Memory B cell (primary cell): ENCODE data around the gene YIPF6.
"Not testable (repeated sequence)": the region's sequence is repeated elsewhere in the genome, so short reads cannot be mapped to it uniquely, and the experiment has no call there.

Experiments
- ATAC-seq: fragments of 150-1000 bp; cut with Tn5 transposase; 2 replicates; pipeline ENCODE4 v1.10.0; 2021; ENCODE audit warnings: low read depth, mild to moderate bottlenecking, moderate library complexity
- DNase-seq, 2 donors: peaks; one replicate each; pipeline ENCODE4 v3.0.0; 2022; ENCODE audit warnings: low spot score in 2 of 2
- H3K27ac Mint-ChIP-seq: one replicate; pipeline ENCODE4 v1.8.0; 2022; ENCODE audit warnings: mild to moderate bottlenecking, moderate library complexity, mixed read lengths
- H3K27me3 Mint-ChIP-seq: one replicate; pipeline ENCODE4 v1.8.0; 2022; ENCODE audit warnings: mixed read lengths
- H3K36me3 Mint-ChIP-seq: one replicate; pipeline ENCODE4 v1.8.0; 2022; ENCODE audit warnings: mild to moderate bottlenecking, mixed read lengths
- H3K4me1 Mint-ChIP-seq: one replicate; pipeline ENCODE4 v1.8.0; 2022; ENCODE audit warnings: mixed read lengths
- H3K4me3 Mint-ChIP-seq: one replicate; pipeline ENCODE4 v1.8.0; 2022; ENCODE audit warnings: mild to moderate bottlenecking, moderate library complexity, mixed read lengths
- H3K9me3 Mint-ChIP-seq: one replicate; pipeline ENCODE4 v1.8.0; 2022; ENCODE audit warnings: mixed read lengths

Gene YIPF6

DNA sequence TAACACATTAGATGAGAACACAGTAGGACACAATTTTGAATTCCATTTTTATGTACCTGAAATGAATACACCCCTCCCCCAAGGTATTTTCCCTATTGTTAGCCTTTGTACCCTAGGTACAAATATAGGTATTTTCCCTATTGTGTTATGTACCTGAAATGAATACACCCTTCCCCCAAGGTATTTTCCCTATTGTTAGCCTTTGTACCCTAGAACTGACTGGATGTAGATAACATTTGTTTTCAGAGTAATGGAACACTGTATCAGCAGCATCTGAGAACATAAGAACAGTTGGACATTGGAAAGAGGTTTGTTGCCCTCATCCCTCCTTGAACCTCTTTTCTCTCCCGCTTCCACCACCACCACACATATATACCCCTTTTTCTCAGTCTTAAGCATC is 37.6 kb downstream of the YIPF6 start:
- no peak overlapping the region for H3K4me3 Mint-ChIP-seq
- no peak for DNase-seq
- no peaks in the 10 kb centered on the region for H3K27me3 Mint-ChIP-seq
- no peaks in the 10 kb centered on the region for H3K9me3 Mint-ChIP-seq
- H3K36me3 Mint-ChIP-seq: peaks cover 2% of the 10 kb centered on the region
- ATAC-seq: no peak
- no peak overlapping the region for H3K27ac Mint-ChIP-seq
- H3K4me1 Mint-ChIP-seq: no peaks in the 10 kb centered on the region

DNA sequence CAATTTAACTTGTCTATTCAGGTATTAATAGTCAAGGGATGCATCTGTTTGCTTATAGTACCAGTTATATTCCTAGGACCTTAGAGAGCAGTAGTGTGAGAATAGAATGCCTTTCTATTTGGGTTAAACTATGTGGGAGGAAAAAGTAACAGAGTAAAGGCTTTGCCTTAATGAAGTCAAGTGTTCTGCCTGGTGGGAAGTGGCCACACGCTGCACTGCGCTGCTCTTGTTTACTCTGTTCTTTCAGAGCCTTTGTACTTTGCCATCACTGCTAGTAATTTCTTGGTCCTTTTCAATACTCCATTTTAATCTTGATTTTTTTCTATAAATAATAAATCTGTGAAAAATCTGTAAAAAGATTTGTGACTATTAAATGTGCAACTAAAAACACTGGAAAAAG is 38.0 kb downstream of the YIPF6 start:
- ATAC-seq (no peak), DNase-seq (no peak)
- H3K27ac Mint-ChIP-seq: no peak overlapping the region
- no peaks in the 10 kb centered on the region for H3K4me1 Mint-ChIP-seq
- H3K36me3 Mint-ChIP-seq: peaks cover 4% of the 10 kb centered on the region
- H3K27me3 Mint-ChIP-seq: no peaks in the 10 kb centered on the region
- H3K9me3 Mint-ChIP-seq: peaks cover 1% of the 10 kb centered on the region
- no peak overlapping the region for H3K4me3 Mint-ChIP-seq

DNA sequence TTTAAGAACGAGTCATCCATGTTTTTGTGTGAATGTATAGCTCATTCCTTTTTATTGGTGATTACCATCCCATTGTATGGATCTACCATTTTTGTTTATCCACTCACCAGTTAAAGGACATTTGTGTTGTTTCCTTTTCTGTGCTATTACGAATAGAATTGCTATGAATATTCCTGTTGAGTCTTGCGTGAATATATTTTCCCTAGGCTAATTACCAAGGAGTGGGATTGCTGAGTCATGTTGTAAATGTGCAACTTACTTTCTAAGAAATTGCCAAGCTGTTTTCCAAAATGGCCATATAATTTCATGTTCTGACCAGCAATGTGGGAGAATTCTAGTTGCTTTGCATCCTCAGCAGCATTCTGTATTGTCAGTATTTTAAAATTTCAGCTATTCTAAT is 51.3 kb downstream of the YIPF6 start:
- Mint-ChIP-seq H3K36me3 (no peaks in the 10 kb centered on the region), H3K4me3 (no peak overlapping the region), H3K27me3 (no peaks in the 10 kb centered on the region), H3K27ac (no peak overlapping the region), H3K4me1 (no peaks in the 10 kb centered on the region), H3K9me3 (no peaks in the 10 kb centered on the region)
- no peak for ATAC-seq
- DNase-seq: no peak

DNA sequence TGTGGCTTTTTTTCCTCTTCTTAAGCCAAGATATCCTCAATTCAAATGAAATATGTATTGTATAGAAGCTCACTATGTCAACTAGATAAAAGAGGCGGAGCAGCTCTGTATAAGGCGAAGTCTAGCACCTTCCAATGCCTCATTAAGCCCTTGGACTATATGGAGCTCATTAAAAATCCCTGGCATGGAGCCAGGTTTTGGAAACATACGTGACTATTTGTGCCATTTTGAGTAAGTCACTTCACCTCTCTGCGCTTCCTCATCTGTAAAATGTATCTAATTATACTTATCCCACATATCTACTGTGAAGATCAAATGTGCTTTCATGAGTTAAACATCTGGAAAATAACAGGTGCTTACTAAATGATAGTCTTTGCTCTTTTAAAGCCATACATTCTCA is 57.2 kb downstream of the YIPF6 start:
- Mint-ChIP-seq H3K27ac (no peak overlapping the region), H3K27me3 (no peaks in the 10 kb centered on the region), H3K4me1 (no peaks in the 10 kb centered on the region), H3K9me3 (no peaks in the 10 kb centered on the region), H3K4me3 (no peak overlapping the region), H3K36me3 (no peaks in the 10 kb centered on the region)
- ATAC-seq (no peak), DNase-seq (no peak)

DNA sequence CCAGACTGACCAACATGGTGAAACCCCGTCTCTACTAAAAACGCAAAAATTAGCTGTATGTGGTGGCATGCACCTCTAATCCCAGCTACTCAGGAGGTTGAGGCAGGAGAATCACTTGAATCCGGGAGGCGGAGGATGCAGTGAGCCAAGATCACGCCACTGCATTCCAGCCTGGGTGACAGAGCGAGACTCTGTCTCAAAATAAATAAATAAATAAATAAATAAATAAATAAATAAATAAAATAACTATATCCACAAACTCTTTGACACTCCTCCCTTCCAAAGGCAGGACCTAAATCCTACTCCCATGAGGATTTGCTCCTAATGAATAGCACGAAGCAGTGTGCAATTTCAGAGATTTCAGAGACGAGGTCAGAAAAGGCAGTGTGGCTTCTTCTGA is 58.3 kb downstream of the YIPF6 start:
- not testable (repeated sequence) for ATAC-seq, DNase-seq

DNA sequence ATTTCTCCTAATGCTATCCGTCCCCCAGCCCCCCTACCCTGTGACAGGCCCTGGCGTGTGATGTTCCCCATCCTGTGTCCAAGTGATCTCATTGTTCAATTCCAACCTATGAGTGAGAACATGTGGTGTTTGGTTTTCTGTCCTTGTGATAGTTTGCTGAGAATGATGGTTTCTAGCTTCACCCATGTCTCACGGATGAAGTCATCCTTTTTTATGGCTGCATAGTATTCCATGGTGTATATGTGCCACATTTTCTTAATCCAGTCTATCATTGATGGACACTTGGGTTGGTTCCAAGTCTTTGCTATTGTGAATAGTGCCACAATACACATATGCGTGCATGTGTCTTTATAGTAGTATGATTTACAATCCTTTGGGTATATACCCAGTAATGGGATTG is 61.1 kb downstream of the YIPF6 start:
- H3K36me3 Mint-ChIP-seq: peaks cover 10% of the 10 kb centered on the region
- not testable (repeated sequence) for ATAC-seq, H3K27me3 Mint-ChIP-seq, H3K4me3 Mint-ChIP-seq, DNase-seq, H3K9me3 Mint-ChIP-seq, H3K4me1 Mint-ChIP-seq, H3K27ac Mint-ChIP-seq

More for the DNA sequence above, 58.3 kb downstream of the YIPF6 start:
- H3K4me3 Mint-ChIP-seq, H3K9me3 Mint-ChIP-seq, H3K36me3 Mint-ChIP-seq, H3K27me3 Mint-ChIP-seq, H3K27ac Mint-ChIP-seq, H3K4me1 Mint-ChIP-seq: not testable (repeated sequence)

DNA sequence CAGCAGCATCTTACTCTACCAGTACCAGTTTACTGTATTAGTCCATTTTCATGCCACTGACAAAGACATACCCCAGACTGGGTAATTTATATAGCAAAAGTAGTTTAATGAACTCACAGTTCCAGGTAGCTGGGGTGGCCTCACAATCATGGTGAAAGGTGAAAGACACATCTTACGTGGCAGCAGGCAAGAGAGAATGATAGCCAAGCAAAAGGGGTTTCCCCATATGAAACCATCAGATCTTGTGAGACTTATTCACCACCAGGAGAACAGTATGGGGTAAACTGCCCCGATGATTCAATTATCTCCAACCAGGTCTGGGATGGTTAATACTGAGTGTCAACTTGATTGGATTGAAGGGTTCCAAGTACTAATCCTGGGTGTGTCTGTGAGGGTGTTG is 69.3 kb downstream of the YIPF6 start:
- DNase-seq: no peak
- no peak overlapping the region for H3K27ac Mint-ChIP-seq
- H3K4me1 Mint-ChIP-seq: no peaks in the 10 kb centered on the region
- peaks cover 4% of the 10 kb centered on the region for H3K9me3 Mint-ChIP-seq
- H3K27me3 Mint-ChIP-seq: no peaks in the 10 kb centered on the region
- H3K36me3 Mint-ChIP-seq: peaks cover 8% of the 10 kb centered on the region
- no peak overlapping the region for H3K4me3 Mint-ChIP-seq
- ATAC-seq: no peak

DNA sequence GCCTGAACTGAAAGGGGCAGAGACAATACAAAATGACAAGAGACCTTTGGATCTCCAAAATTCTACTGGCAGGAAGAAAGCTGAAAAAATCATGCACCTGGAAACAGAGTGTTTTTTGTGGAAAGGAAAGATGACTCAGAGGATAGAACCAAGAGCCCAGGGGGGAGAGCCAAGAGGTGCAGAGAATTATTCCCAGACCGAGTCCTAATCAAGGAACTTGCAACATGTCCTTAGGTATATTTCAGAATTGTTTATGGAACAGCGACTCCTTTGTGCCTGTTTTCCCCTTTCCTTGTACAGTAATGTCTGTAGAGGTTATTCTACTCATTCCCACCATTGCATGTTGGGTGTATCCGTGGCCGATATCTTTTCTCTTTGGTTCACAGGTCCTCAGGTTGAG is 71.7 kb downstream of the YIPF6 start:
- ATAC-seq (no peak), DNase-seq (no peak)
- H3K9me3 Mint-ChIP-seq: peaks cover 3% of the 10 kb centered on the region
- no peak overlapping the region for H3K27ac Mint-ChIP-seq
- H3K4me3 Mint-ChIP-seq: no peak overlapping the region
- no peaks in the 10 kb centered on the region for H3K4me1 Mint-ChIP-seq
- H3K36me3 Mint-ChIP-seq: peaks cover 3% of the 10 kb centered on the region
- no peaks in the 10 kb centered on the region for H3K27me3 Mint-ChIP-seq

DNA sequence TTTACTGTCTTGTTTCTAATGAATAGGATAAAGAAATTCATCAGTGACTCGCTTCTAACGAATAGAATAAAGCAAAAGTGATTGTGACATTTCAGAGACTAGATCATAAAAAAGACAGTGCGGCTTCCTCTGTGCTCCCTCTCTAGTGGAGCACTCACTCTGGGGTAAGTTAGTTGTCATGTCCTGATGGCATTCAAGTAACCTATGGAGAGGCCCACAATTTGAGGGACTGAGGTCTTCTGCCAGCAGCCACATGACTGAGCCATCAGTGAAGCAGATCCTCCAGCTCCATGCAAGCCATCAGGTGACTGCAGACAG is 72.4 kb downstream of the YIPF6 start:
- H3K9me3 Mint-ChIP-seq: peaks cover 3% of the 10 kb centered on the region
- no peak for ATAC-seq
- H3K27ac Mint-ChIP-seq: no peak overlapping the region
- H3K4me3 Mint-ChIP-seq: no peak overlapping the region
- DNase-seq: no peak
- H3K4me1 Mint-ChIP-seq: no peaks in the 10 kb centered on the region
- H3K36me3 Mint-ChIP-seq: peaks cover 3% of the 10 kb centered on the region
- no peaks in the 10 kb centered on the region for H3K27me3 Mint-ChIP-seq

DNA sequence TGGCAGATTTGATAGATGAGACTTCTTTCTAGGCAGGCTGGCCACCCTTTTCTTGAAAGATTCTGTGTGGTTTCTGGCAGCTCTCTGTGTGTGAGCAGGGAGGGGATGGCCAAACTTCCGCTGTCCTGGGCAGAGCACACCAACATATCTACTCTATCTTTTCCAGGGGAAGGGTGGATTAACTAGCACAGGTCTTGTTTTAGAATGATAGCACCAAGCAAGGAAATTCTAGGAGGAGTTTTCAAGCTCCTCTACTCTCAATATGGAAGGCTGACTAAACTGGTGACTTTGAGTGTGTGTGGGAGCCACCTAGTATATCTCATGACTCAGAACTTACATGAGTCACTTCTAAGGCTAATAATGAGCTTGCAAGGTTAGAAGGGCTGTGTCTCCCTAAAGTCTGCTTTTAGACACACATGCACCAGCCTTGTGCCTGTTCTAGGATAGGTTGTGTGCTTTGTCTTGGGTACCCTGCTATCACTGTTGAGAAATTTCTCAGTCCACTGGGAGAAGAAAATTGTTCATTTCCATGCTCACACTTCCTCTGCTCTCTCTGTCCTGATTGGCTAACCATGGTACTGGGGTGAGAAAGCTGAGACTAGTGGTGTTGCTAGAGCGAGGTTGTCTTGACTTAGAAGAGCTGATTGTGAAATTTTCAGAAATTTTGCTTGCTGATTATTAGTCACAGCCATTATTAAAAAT is 72.9 kb downstream of the YIPF6 start:
- no peaks in the 10 kb centered on the region for H3K27me3 Mint-ChIP-seq
- H3K9me3 Mint-ChIP-seq: peaks cover 3% of the 10 kb centered on the region
- H3K4me3 Mint-ChIP-seq: no peak overlapping the region
- peaks cover 3% of the 10 kb centered on the region for H3K36me3 Mint-ChIP-seq
- DNase-seq (no peak), ATAC-seq (no peak)
- no peak overlapping the region for H3K27ac Mint-ChIP-seq
- no peaks in the 10 kb centered on the region for H3K4me1 Mint-ChIP-seq

DNA sequence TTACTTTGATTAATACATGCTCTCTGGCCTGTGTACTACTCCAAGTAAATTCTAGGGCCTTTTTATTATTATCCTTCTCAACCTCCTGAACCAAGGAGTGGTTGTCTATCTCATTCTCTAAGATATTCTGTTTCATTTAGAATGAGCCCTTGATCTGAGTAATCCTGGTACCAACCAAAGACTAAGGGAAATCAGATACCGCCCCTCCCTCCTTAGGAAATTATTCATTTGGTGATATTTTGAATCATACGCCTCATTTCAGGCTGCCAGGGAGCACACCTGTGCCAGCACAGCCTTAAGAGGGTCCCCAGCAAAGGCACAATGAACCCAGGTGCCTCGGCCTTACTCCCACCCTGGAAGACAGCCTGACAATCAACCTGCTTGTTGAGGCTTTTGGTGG is 75.4 kb downstream of the YIPF6 start:
- no peaks in the 10 kb centered on the region for H3K27me3 Mint-ChIP-seq
- ATAC-seq (no peak), DNase-seq (no peak)
- H3K4me3 Mint-ChIP-seq: no peak overlapping the region
- no peaks in the 10 kb centered on the region for H3K36me3 Mint-ChIP-seq
- H3K27ac Mint-ChIP-seq: no peak overlapping the region
- H3K9me3 Mint-ChIP-seq: no peaks in the 10 kb centered on the region
- H3K4me1 Mint-ChIP-seq: no peaks in the 10 kb centered on the region

DNA sequence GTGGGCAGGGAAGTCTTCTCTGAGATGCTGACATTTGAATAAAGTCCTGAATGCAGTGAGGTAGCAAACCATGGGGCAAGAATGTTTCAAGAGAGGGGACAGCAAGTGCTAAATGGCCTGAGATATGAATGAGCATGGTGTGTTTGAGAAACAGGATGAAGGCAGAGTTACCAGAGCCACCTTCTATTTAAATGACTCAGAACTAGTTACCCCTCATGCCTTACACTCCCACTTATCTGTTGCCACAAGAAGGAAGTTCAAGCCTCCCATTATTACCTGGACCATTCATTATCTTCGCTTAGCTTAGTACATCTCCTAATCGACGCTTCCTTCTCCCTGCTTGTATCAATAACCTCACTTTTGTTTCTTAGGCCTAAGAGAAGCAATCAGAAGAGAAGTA is 81.0 kb downstream of the YIPF6 start:
- Mint-ChIP-seq H3K4me3 (no peak overlapping the region), H3K27ac (no peak overlapping the region), H3K4me1 (no peaks in the 10 kb centered on the region), H3K36me3 (no peaks in the 10 kb centered on the region), H3K27me3 (no peaks in the 10 kb centered on the region), H3K9me3 (no peaks in the 10 kb centered on the region)
- DNase-seq (no peak), ATAC-seq (no peak)

DNA sequence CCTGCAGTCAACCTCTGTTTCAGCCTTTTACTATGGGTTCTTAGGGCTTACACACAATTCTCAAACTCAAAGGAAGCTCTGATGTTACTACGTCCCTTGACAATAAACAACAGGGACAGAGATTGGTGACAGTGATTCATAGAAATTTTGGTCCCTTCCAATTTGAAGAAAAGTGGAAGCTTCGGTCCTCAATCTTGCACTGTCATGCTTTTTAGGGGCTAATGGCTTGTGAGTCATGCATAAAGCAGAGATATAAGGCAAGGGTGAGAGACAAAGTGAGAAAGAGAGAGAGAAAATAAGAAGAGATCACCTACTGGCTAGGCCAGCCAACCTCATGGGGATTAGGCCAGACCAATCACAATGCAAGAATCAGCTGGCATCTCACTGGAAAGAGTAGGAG is 85.4 kb downstream of the YIPF6 start:
- H3K4me3 Mint-ChIP-seq: no peak overlapping the region
- ATAC-seq: no peak
- DNase-seq: no peak
- H3K9me3 Mint-ChIP-seq: no peaks in the 10 kb centered on the region
- H3K27me3 Mint-ChIP-seq: no peaks in the 10 kb centered on the region
- peaks cover 1% of the 10 kb centered on the region for H3K36me3 Mint-ChIP-seq
- no peak overlapping the region for H3K27ac Mint-ChIP-seq
- H3K4me1 Mint-ChIP-seq: no peaks in the 10 kb centered on the region
